B cell (primary cell): ENCODE measurements around the gene HOXA9. TPM values are rescaled to one million over a fixed set of nuclear protein-coding genes. Genes with fewer than 3 reads are reported as not detected.

Experiments
- ATAC-seq: fragments of 200-7000 bp; cut with Tn5 transposase; one replicate; pipeline ENCODE4 v1.10.0; 2021; ENCODE audit warnings: low read depth, mild to moderate bottlenecking, moderate number of reproducible peaks, moderate library complexity
- CTCF ChIA-PET: fragments of 350-600 bp; sonication (Branson Sonifier 250); formaldehyde crosslinking; loops from one replicate; lab custom pipeline; 2021; ENCODE audit warnings: antibody characterized with exemption, inconsistent platforms; lab: Charles Lee
- POLR2A ChIA-PET: fragments of 350-600 bp; sonication (Branson Sonifier 250); formaldehyde crosslinking; loops from one replicate; lab custom pipeline; 2021; ENCODE audit warnings: antibody characterized with exemption; lab: Charles Lee
- DNase-seq: peaks from one replicate; pipeline ENCODE4 v3.0.0; 2013
- H2AFZ ChIP-seq: 2 replicates; pipeline ENCODE4 v1.6.1; 2012; ENCODE audit warnings: mild to moderate bottlenecking, low read depth, low read length; ENCODE audit not compliant: insufficient read depth, poor library complexity, severe bottlenecking
- H3K27ac ChIP-seq, 2 donors: 1 replicate in 1 of 2; 2 replicates in 1 of 2; pipeline ENCODE4 v1.5.1; 2012 to 2013; ENCODE audit warnings: low read length in 2 of 2, mild to moderate bottlenecking in 2 of 2, moderate library complexity in 1 of 2
- H3K27me3 ChIP-seq, 4 experiments: fragments of 200-600 bp in 1 of 4; sonication (generic) in 1 of 4; replicated peaks in 1 of 4; 1 replicate in 2 of 4; 2 replicates in 2 of 4; pipeline versions ENCODE4 v1.6.1 to v1.7.0; 2013 to 2016; ENCODE audit warnings: low read length in 3 of 4, mild to moderate bottlenecking in 2 of 4, mixed read lengths in 1 of 4, moderate library complexity in 1 of 4; ENCODE audit not compliant: insufficient read depth in 4 of 4, control insufficient read depth in 3 of 4; ENCODE audit errors: control extremely low read depth in 1 of 4
- H3K36me3 ChIP-seq, 2 experiments: replicated peaks in 1 of 2; 1 replicate in 1 of 2; 2 replicates in 1 of 2; pipeline versions ENCODE4 v1.6.1 to v1.7.1; 2013; ENCODE audit warnings: low read length in 1 of 2; ENCODE audit not compliant: insufficient read depth in 2 of 2, control insufficient read depth in 1 of 2; ENCODE audit errors: control extremely low read depth in 1 of 2, extremely low read depth in 1 of 2
- H3K4me1 ChIP-seq, 2 donors: fragments of 200-600 bp in 1 of 2; sonication (generic) in 1 of 2; 1 replicate in 1 of 2; 2 replicates in 1 of 2; pipeline versions ENCODE4 v1.5.1 to v1.6.1; 2013 to 2017; ENCODE audit warnings: low read length in 2 of 2; ENCODE audit not compliant: control insufficient read depth in 2 of 2, insufficient read depth in 2 of 2
- H3K4me2 ChIP-seq: replicated peaks from 2 replicates; pipeline ENCODE3; 2012; ENCODE audit warnings: mild to moderate bottlenecking, low read depth, low read length; ENCODE audit not compliant: poor library complexity, severe bottlenecking
- H3K4me3 ChIP-seq, 5 experiments: fragments of 200-600 bp in 1 of 5; sonication (generic) in 1 of 5; 1 replicate in 3 of 5; 2 replicates in 2 of 5; pipeline versions ENCODE4 v1.5.1 to v1.7.0; 2011 to 2016; ENCODE audit warnings: low read length in 4 of 5, mild to moderate bottlenecking in 4 of 5, low read depth in 2 of 5, control low read depth in 1 of 5, moderate library complexity in 1 of 5; ENCODE audit not compliant: insufficient read depth in 1 of 5; ENCODE audit errors: control extremely low read depth in 1 of 5, extremely low read depth in 1 of 5
- H3K79me2 ChIP-seq: fragments of 200-600 bp; sonication (generic); one replicate; pipeline ENCODE4 v1.6.0; 2016; ENCODE audit warnings: low read length; ENCODE audit not compliant: control insufficient read depth, insufficient read depth
- H3K9ac ChIP-seq: fragments of 200-600 bp; sonication (generic); 2 replicates; pipeline ENCODE4 v1.6.1; 2017; ENCODE audit warnings: mild to moderate bottlenecking, low read length, moderate library complexity
- H3K9me3 ChIP-seq, 3 donors: one replicate each; pipeline versions ENCODE4 v1.6.1 to v1.7.1; 2013; ENCODE audit warnings: low read length in 2 of 3; ENCODE audit not compliant: control insufficient read depth in 2 of 3, insufficient read depth in 1 of 3; ENCODE audit errors: control extremely low read depth in 1 of 3
- H4K20me1 ChIP-seq: 2 replicates; pipeline ENCODE4 v1.6.0; 2012; ENCODE audit warnings: mild to moderate bottlenecking, low read length; ENCODE audit not compliant: insufficient read depth, control insufficient read depth, poor library complexity, severe bottlenecking
- H3K27ac Mint-ChIP-seq: one replicate; pipeline ENCODE4 v1.8.0; 2021; ENCODE audit warnings: mixed read lengths
- H3K27me3 Mint-ChIP-seq: one replicate; pipeline ENCODE4 v1.8.0; 2021; ENCODE audit warnings: mixed read lengths
- H3K4me1 Mint-ChIP-seq: one replicate; pipeline ENCODE4 v1.8.0; 2021; ENCODE audit warnings: mixed read lengths
- H3K4me3 Mint-ChIP-seq: one replicate; pipeline ENCODE4 v1.8.0; 2021; ENCODE audit warnings: mixed read lengths
- H3K9me3 Mint-ChIP-seq: one replicate; pipeline ENCODE4 v1.8.0; 2022; ENCODE audit warnings: mixed read lengths; ENCODE audit not compliant: insufficient read depth
- EZH2 ChIP-seq: IDR thresholded peaks from 2 replicates; pipeline ENCODE4 v1.6.1; 2012; ENCODE audit warnings: borderline replicate concordance, low read depth, mild to moderate bottlenecking, moderate library complexity, low read length; ENCODE audit not compliant: insufficient read depth, poor library complexity, severe bottlenecking
- WGBS: methylation state at CpG from one replicate; pipeline ENCODE4 v1.1.5; 2013; ENCODE audit warnings: missing lambda C conversion rate; ENCODE audit not compliant: insufficient coverage; 5-methylcytosine and 5-hydroxymethylcytosine counted together
- intact Hi-C: fragments of 100-400 bp; cut with micrococcal nuclease; formaldehyde crosslinking; loops from one replicate; pipeline ENCODE4 v1.10.0; 2022
- polyA plus RNA-seq: library from polyadenylated mRNA; depleted of rRNA; stranded (reverse); fragments of >200 nt; gene quantifications from 2 replicates; pipeline ENCODE4 v1.2.3, GENCODE V29; 2012
- total RNA-seq, 2 donors: library from RNA; stranded (reverse); fragments of 120-200 nt in 1 of 2; gene quantifications; 1 replicate in 1 of 2; 2 replicates in 1 of 2; pipeline versions ENCODE4 v1.2.3 to v1.2.4, GENCODE V29; 2013 to 2022
- TF ChIP-seq, protein P1 (sequence below): fragments of 200-600 bp; IDR thresholded peaks from one replicate; pipeline ENCODE4 v1.8.0; 2022; ENCODE audit warnings: antibody characterized with exemption, mild to moderate bottlenecking

Gene HOXA9
- total and polyA plus RNA-seq, 2 donors (not counting 1 experiment from before 2014, with no cell fraction given) = 0.07 TPM; not detected in 1

- DNase-seq = peak; percentile 68
- CTCF ChIA-PET = interaction anchor here (1.5 to 3.1 kb wide), 2 partner anchors 15 to 24 kb away, joined by 9 to 11 read pairs; partner anchors contain the start of gene HOXA13
Observed at GRCh38 chr7:27184337-27185012, 19.1 kb upstream of the HOXA9 start.

More at GRCh38 chr7:27184337-27185012, 19.1 kb upstream of the HOXA9 start:
- Histone ChIP-seq H3K27me3 (peaks cover 0 to 96% (median 79%) of the 10 kb centered on the region in 4 experiments), H3K79me2 (no peaks in the 10 kb centered on the region), H3K36me3 (no peaks in the 10 kb centered on the region), H3K9me3 (peaks cover 0 to 75% (median 9%) of the 10 kb centered on the region in 3 donors), H3K9ac (peak overlapping the region; percentile 26), H2AFZ (peak overlapping the region; percentile 36), H3K4me2 (peak overlapping the region; percentile 71), H3K4me1 (peaks cover 55 to 69% of the 10 kb centered on the region in 2 donors), H3K27ac (no peak overlapping the region), H3K4me3 (peak overlapping the region in 4 of 5 experiments; percentile 11 to 28 (median 19)), H4K20me1 (no peaks in the 10 kb centered on the region)
- H3K27ac Mint-ChIP-seq = peak overlapping the region; percentile 77
- peak; percentile 23 for ATAC-seq
- no peaks in the 10 kb centered on the region for H3K9me3 Mint-ChIP-seq
- peak overlapping the region; percentile 78 for H3K4me3 Mint-ChIP-seq
- intact Hi-C loops = loop anchor here (1.0 to 5.0 kb wide), 3 partner anchors 11 to 32 kb away; partner anchors contain the start of gene HOXA3
- POLR2A ChIA-PET = no interaction called here
- peaks cover 75% of the 10 kb centered on the region for H3K27me3 Mint-ChIP-seq
- 3% methylated on average over 72 of the region's 72 CpGs for WGBS
- H3K4me1 Mint-ChIP-seq = peaks cover 37% of the 10 kb centered on the region
- TF ChIP-seq EZH2 = peak; percentile 13
- TF ChIP-seq, protein P1, sequence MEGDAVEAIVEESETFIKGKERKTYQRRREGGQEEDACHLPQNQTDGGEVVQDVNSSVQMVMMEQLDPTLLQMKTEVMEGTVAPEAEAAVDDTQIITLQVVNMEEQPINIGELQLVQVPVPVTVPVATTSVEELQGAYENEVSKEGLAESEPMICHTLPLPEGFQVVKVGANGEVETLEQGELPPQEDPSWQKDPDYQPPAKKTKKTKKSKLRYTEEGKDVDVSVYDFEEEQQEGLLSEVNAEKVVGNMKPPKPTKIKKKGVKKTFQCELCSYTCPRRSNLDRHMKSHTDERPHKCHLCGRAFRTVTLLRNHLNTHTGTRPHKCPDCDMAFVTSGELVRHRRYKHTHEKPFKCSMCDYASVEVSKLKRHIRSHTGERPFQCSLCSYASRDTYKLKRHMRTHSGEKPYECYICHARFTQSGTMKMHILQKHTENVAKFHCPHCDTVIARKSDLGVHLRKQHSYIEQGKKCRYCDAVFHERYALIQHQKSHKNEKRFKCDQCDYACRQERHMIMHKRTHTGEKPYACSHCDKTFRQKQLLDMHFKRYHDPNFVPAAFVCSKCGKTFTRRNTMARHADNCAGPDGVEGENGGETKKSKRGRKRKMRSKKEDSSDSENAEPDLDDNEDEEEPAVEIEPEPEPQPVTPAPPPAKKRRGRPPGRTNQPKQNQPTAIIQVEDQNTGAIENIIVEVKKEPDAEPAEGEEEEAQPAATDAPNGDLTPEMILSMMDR = no peak
